Duodenal mucosa (tissue), 2 donors: ENCODE data around the gene CAMTA1.
"Not testable (repeated sequence)": the region's sequence is repeated elsewhere in the genome, so short reads cannot be mapped to it uniquely, and the experiment has no call there.

Experiments
- H3K27ac ChIP-seq: one replicate; pipeline ENCODE4 v1.7.0; 2013; ENCODE audit warnings: low read depth, low read length
- H3K27me3 ChIP-seq, 2 donors: one replicate each; pipeline ENCODE4 v1.7.0; 2013; ENCODE audit warnings: low read length in 2 of 2, control low read depth in 1 of 2; ENCODE audit not compliant: insufficient read depth in 2 of 2, control insufficient read depth in 1 of 2
- H3K36me3 ChIP-seq, 2 donors: one replicate each; pipeline ENCODE4 v1.7.0; 2013; ENCODE audit warnings: low read length in 2 of 2, control low read depth in 1 of 2; ENCODE audit not compliant: insufficient read depth in 2 of 2, control insufficient read depth in 1 of 2
- H3K4me1 ChIP-seq, 2 donors: one replicate each; pipeline ENCODE4 v1.7.0; 2013; ENCODE audit warnings: low read length in 2 of 2, control low read depth in 1 of 2; ENCODE audit not compliant: insufficient read depth in 2 of 2, control insufficient read depth in 1 of 2
- H3K4me3 ChIP-seq, 2 donors: one replicate each; pipeline ENCODE4 v1.7.0; 2013; ENCODE audit warnings: low read length in 2 of 2, low read depth in 1 of 2
- H3K9ac ChIP-seq, 2 donors: one replicate each; pipeline ENCODE4 v1.7.0; 2013; ENCODE audit warnings: low read length in 2 of 2, low read depth in 1 of 2
- H3K9me3 ChIP-seq, 2 donors: one replicate each; pipeline ENCODE4 v1.7.0; 2013; ENCODE audit warnings: low read length in 2 of 2, control low read depth in 1 of 2; ENCODE audit not compliant: control insufficient read depth in 1 of 2

The CAMTA1 gene

GRCh38 chr1:7405844-7406500, 620.7 kb downstream of the CAMTA1 start:
- Histone ChIP-seq H3K9ac (no peak overlapping the region), H3K4me3 (no peak overlapping the region), H3K27me3 (no peaks in the 10 kb centered on the region), H3K4me1 (no peaks in the 10 kb centered on the region), H3K27ac (no peak overlapping the region), H3K36me3 (no peaks in the 10 kb centered on the region), H3K9me3 (no peaks in the 10 kb centered on the region)

DNA sequence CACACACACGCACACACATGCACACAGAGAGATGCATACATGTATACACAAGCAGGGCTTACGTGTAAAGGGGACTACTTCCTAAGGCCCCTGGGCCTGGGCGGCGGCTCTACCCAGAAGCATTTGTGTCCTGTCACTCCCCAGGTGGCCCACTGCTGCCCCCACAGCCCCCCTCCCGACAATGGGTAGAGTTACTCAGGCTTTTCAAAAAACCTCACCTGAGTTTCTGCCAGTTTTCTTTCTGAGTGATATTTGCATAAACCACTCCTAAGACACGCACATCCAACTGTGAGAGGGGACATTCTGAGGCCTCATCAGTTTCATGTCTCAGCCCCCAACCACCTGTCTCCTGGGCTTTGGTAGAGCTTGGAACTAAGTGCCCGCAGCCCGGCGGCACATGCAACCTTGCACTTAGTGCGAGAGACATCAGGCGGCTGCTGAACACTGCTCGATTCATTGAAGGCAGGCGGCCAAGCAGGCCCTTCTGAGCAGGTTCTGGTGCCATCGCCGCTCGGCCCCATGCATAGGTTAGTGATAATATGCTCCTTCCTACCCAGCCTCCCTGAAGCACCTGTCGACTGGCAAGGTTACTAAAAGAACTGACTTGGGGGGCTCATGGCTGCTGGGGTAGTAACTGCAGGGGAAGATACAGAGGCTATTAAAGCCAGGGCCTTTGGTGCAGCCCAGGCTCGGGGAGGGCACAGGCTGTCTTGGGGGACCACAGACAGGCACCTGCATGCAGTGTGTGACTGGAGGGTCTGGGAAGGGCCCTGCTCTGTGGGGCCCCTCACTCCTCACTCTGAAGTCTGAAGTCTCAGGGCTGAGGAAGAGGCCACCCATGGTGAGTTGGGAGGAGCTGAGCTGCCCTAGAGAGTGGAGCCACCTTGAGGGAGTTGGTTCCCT, 621.6 kb downstream of the CAMTA1 start:
- H3K4me1 ChIP-seq, result no peaks in the 10 kb centered on the region
- H3K9me3 ChIP-seq, result no peaks in the 10 kb centered on the region
- no peak overlapping the region for H3K27ac ChIP-seq
- H3K36me3 ChIP-seq, result no peaks in the 10 kb centered on the region
- H3K4me3 ChIP-seq, result no peak overlapping the region
- H3K9ac ChIP-seq, result no peak overlapping the region
- no peaks in the 10 kb centered on the region for H3K27me3 ChIP-seq

- H3K4me3 ChIP-seq, result no peak overlapping the region
- H3K9ac ChIP-seq, result no peak overlapping the region
- no peaks in the 10 kb centered on the region for H3K9me3 ChIP-seq
- H3K27ac ChIP-seq, result no peak overlapping the region
- no peaks in the 10 kb centered on the region for H3K4me1 ChIP-seq
- no peaks in the 10 kb centered on the region for H3K27me3 ChIP-seq
- no peaks in the 10 kb centered on the region for H3K36me3 ChIP-seq
Observed at GRCh38 chr1:7407544-7407895, 622.3 kb downstream of the CAMTA1 start.

DNA sequence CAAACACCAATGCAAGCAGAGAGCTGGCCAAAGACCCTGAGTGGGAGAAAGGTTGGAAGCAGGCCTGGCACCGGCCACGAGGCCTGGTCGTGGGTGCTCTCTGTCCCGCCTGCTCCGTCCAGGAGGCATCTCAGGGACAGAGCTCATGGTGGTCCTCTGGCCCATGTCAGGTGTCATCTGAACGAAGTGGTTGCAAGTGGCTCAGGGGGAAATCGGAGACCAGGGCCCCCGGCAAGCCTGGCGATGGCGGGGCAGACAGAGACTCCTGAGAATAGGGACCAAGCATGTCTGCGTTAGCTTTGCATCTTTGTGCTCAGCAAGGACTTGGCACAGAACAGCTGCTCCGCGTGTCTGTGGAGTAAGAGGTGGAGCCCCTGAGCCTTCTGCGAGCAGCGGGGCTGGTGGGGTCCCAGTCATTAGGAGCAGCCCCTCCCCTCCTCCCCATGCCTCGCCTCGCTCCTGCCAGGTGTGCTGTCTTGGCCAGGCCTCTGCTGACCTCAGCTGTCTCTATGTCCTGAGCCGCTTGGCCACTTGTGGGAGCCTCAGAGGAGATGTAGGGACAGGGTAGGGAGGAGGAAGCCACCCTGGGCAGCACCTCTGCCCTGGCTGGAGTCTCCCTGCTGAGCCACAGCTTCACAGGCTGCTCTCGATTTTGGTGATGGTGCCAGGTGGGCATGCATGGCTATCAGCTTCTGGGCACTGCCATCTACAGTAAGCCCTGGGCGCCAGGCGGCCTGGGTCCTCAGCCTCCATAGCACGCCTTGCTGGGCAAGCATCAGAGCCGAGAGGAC, 622.9 kb downstream of the CAMTA1 start:
- Histone ChIP-seq H3K27ac (no peak overlapping the region), H3K9ac (no peak overlapping the region), H3K4me1 (no peaks in the 10 kb centered on the region), H3K27me3 (no peaks in the 10 kb centered on the region), H3K36me3 (no peaks in the 10 kb centered on the region), H3K4me3 (no peak overlapping the region), H3K9me3 (no peaks in the 10 kb centered on the region)

GRCh38 chr1:7408771-7409150, 623.5 kb downstream of the CAMTA1 start:
- Histone ChIP-seq H3K9ac (no peak overlapping the region), H3K4me3 (no peak overlapping the region), H3K27ac (no peak overlapping the region), H3K27me3 (no peaks in the 10 kb centered on the region), H3K4me1 (no peaks in the 10 kb centered on the region), H3K36me3 (no peaks in the 10 kb centered on the region), H3K9me3 (no peaks in the 10 kb centered on the region)

DNA sequence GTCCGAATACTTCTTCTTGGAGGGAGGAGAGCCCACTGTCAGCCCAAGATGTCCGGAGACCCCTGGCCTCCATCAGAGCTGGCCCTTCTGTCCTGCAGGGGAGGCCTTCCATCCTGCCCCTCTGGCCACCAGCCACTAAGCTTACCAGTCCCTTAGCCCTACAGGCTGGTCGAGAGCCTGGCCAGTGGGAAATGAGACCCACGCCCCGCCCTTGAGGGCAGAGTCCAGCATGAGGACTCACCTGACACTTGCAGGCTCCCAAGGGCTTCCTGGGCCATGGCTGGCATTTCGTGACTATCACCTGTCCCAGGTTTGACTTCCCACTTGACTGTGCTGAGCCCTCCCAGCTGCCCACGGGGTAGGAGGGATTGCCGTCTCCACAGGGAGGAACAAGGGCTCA, 624.0 kb downstream of the CAMTA1 start:
- Histone ChIP-seq H3K9me3 (no peaks in the 10 kb centered on the region), H3K27ac (no peak overlapping the region), H3K4me3 (no peak overlapping the region), H3K9ac (no peak overlapping the region), H3K4me1 (no peaks in the 10 kb centered on the region), H3K36me3 (no peaks in the 10 kb centered on the region), H3K27me3 (no peaks in the 10 kb centered on the region)

DNA sequence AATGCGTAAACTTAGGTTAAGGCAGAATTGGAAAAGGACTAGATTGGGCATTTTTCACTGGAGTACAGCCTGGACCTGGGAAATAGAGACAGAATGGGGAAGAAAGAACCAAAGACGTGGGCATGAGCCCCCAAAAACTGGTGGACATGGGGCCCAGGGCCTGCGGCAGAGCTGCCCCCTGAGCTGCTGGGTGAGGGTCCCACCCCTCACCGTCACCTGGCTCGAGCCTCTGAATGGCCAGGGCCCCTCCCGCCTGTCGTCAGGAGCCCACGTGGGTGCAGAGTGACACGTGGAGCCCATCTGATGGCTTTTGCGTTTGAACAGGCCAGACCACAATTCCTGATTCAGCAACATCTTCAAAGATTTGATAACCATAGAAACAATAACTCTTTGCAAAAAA, 624.9 kb downstream of the CAMTA1 start:
- Histone ChIP-seq H3K9ac (no peak overlapping the region), H3K27me3 (no peaks in the 10 kb centered on the region), H3K36me3 (no peaks in the 10 kb centered on the region), H3K9me3 (no peaks in the 10 kb centered on the region), H3K4me1 (no peaks in the 10 kb centered on the region), H3K4me3 (no peak overlapping the region), H3K27ac (no peak overlapping the region)

- H3K9me3 ChIP-seq, H3K4me3 ChIP-seq, H3K9ac ChIP-seq, H3K4me1 ChIP-seq, H3K27ac ChIP-seq, H3K36me3 ChIP-seq, H3K27me3 ChIP-seq: not testable (repeated sequence)
Observed at GRCh38 chr1:7417618-7418017, 632.4 kb downstream of the CAMTA1 start.

DNA sequence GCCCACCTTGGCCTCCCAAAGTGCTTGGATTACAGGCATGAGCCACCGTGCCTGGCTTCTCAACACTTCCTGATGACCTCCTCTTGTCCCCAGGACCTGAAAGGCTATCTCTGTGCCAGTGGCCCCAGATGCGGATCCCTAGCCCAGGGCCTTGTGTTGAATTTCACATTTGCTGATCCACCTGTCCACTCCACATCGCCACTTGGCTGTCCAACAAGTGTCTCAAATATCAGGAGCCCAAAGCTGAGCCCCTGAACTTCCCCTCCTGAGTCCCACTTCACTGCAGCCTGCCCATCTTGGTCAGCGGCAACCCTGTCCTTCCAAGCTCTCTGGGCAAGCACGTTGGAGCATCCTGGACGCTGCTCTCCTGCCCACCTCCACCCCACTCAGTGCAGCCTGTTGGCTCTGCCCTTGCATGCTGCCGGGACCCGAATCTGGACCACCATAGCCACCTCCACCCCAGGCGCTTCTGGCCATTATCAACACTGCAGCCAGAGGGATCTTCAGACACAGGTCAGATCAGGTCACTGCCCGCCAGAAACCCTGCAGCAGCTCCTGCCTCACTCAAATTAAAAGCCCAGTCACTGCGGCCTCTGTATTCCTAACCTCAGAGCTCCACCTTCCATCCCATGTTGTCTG, 633.3 kb downstream of the CAMTA1 start:
- Histone ChIP-seq H3K36me3 (no peaks in the 10 kb centered on the region), H3K27me3 (no peaks in the 10 kb centered on the region), H3K4me1 (no peaks in the 10 kb centered on the region), H3K9me3 (no peaks in the 10 kb centered on the region), H3K4me3 (no peak overlapping the region), H3K27ac (no peak overlapping the region), H3K9ac (no peak overlapping the region)

GRCh38 chr1:7420098-7420445, 634.8 kb downstream of the CAMTA1 start:
- no peaks in the 10 kb centered on the region for H3K36me3 ChIP-seq
- H3K27ac ChIP-seq, result no peak overlapping the region
- H3K4me3 ChIP-seq, result no peak overlapping the region
- no peaks in the 10 kb centered on the region for H3K27me3 ChIP-seq
- no peaks in the 10 kb centered on the region for H3K4me1 ChIP-seq
- no peak overlapping the region for H3K9ac ChIP-seq
- no peaks in the 10 kb centered on the region for H3K9me3 ChIP-seq
